SJSA1 (cell line): ENCODE results near the gene SLC25A23. TPM values are rescaled to one million over a fixed set of nuclear protein-coding genes. Genes with fewer than 3 reads are reported as not detected.
"Not testable (repeated sequence)": the region's sequence is repeated elsewhere in the genome, so short reads cannot be mapped to it uniquely, and the experiment has no call there.

Experiments used
- DNase-seq, 2 experiments: peaks; one replicate each; pipeline ENCODE4 v3.0.0-alpha.2; 2015 to 2020; ENCODE audit warnings: low spot score in 2 of 2, low read depth in 1 of 2
- H3K27ac ChIP-seq: fragments of 250-450 bp; sonication (Bioruptor Pico); 2 replicates; pipeline ENCODE4 v1.5.1; 2020; ENCODE audit warnings: mild to moderate bottlenecking, moderate library complexity
- H3K27me3 ChIP-seq: fragments of 250-450 bp; sonication (Bioruptor Pico); replicated peaks from 2 replicates; pipeline ENCODE4 v1.5.1; 2020; ENCODE audit warnings: mild to moderate bottlenecking, moderate library complexity
- H3K36me3 ChIP-seq: fragments of 250-450 bp; sonication (Bioruptor Pico); 2 replicates; pipeline ENCODE4 v1.5.1; 2020; ENCODE audit warnings: mild to moderate bottlenecking
- H3K4me1 ChIP-seq: fragments of 250-450 bp; sonication (Bioruptor Pico); replicated peaks from 2 replicates; pipeline ENCODE4 v1.6.1; 2021; ENCODE audit warnings: mild to moderate bottlenecking
- H3K4me3 ChIP-seq: fragments of 250-450 bp; sonication (Bioruptor Pico); 2 replicates; pipeline ENCODE4 v1.5.1; 2020; ENCODE audit warnings: mild to moderate bottlenecking
- H3K9me3 ChIP-seq: fragments of 250-450 bp; sonication (Bioruptor Pico); replicated peaks from 2 replicates; pipeline ENCODE4 v1.5.1; 2020; ENCODE audit warnings: mild to moderate bottlenecking
- total RNA-seq: library from RNA; depleted of rRNA; stranded (reverse); fragments of >200 nt; shearing (Covaris generic); gene quantifications from 2 replicates; pipeline ENCODE4 v1.2.3, GENCODE V29; 2014; rRNA removed

SLC25A23 gene
- total RNA-seq, 1 experiment from 2014 or later = 5.0 TPM

DNA sequence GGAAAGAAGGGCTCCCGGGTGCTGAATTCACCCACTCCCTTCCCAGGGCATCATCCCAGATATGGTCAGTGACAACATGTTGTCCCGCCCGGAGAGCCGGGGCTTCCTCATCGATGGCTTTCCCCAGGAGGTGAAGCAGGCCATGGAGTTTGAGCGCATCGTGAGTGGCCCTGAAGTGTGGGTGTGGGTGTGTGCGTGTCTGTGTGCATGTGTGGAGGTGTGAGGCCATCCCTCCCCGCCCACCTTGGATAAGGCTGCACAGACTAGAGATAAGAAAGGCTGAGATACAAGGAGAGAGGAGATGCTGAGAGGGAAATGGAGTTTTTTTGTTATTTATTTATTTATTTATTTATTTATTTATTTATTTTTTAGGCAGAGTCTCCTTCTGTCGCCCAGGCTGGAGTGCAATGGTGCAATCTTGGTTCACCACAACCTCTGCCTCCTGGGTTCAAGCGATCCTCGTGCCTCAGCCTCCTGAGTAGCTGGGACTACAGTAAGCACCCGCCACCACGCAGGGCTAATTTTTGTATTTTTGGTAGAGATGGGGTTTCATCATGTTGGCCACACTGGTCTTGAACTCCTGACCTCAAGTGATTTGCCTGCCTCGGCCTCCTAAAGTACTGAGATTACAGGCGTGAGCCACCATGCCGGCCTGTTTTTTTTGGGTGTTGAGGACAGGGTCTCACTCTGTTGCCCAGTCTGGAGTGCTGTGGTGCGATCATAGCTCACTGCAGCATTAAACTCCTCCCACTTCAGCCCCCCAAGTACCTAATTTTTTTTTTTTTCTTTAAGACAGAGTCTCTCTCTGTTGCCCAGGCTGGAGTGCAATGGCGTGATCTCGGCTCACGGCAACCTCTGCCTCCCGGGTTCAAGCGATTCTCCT, 59.3 kb downstream of the SLC25A23 start:
- H3K27me3 ChIP-seq, H3K27ac ChIP-seq: not testable (repeated sequence)

DNA sequence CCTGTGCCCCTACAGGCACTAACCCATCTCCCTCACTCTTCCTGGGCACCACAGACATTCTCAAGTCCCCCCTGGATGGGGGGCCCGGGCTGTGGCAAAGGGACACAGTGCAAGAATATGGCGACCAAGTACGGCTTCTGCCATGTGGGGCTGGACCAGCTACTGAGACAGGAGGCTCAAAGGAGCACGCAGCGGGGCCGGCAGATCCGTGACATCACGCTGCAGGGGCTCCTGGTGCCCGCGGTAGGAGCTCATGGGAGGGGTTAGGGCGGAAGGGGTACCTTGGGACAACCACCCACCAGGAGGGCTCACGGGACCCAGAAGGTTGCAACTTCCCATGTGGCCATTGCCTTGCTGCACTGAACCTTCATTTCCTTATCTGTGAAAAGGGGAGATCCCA, 63.3 kb downstream of the SLC25A23 start:
- H3K4me3 ChIP-seq = no peak overlapping the region
- H3K27me3 ChIP-seq = no peaks in the 10 kb centered on the region
- peaks cover 14% of the 10 kb centered on the region for H3K4me1 ChIP-seq
- H3K36me3 ChIP-seq = peaks cover 14% of the 10 kb centered on the region; the same call in 1 of the 2 replicates
- no peak for DNase-seq
- no peaks in the 10 kb centered on the region for H3K9me3 ChIP-seq
- no peak overlapping the region for H3K27ac ChIP-seq

More for the DNA sequence above, 59.3 kb downstream of the SLC25A23 start:
- not testable (repeated sequence) for H3K36me3 ChIP-seq, H3K4me1 ChIP-seq, DNase-seq, H3K4me3 ChIP-seq, H3K9me3 ChIP-seq

DNA sequence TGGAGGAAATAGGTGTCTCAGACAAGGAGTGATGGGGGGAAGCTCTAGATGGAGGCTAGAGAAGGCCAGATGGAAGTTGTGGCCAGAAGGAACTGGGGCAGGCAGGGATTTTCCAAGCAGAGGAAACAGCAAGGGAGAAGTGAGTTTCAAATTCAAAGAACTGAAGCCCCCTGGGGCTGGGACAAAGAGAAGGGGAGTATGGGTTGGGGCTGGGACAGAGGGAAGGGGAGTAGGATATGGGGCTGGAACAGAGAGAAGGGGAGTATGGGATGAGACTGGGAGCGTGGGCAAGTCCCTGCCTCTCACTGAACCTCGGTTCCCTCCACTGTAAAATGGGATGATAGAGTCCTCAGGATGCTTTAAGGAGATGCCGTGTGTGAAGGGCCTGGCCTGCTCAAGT, 64.8 kb downstream of the SLC25A23 start:
- no peaks in the 10 kb centered on the region for H3K9me3 ChIP-seq
- no peaks in the 10 kb centered on the region for H3K27me3 ChIP-seq
- H3K4me3 ChIP-seq = no peak overlapping the region
- H3K27ac ChIP-seq = no peak overlapping the region
- DNase-seq = no peak
- H3K4me1 ChIP-seq = peaks cover 14% of the 10 kb centered on the region
- H3K36me3 ChIP-seq = peaks cover 26% of the 10 kb centered on the region

DNA sequence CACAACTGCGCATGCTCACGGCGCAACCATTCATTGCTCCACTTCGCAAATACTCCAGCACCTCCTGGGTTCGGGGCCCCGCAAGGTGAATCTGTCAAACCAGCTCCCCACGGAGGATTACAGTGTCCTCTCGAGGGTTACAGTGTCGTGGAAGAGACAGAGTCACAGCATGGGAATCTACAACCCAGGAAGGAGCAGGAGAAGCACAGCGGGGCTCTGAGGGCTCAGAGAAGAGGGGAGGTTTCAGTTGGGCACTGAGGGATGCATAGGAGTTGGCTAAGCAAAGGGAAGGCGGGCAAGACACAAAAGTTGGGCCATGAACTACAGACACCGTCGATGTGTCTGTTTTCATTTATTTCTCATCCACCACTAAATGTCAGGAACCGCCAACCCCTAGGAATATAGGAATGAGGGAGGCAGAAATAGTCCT, 65.6 kb downstream of the SLC25A23 start:
- Histone ChIP-seq H3K27me3 (no peaks in the 10 kb centered on the region), H3K9me3 (no peaks in the 10 kb centered on the region), H3K4me1 (peaks cover 14% of the 10 kb centered on the region), H3K4me3 (peak overlapping the region; percentile 71), H3K27ac (peak overlapping the region; percentile 91), H3K36me3 (peaks cover 33% of the 10 kb centered on the region)
- no peak for DNase-seq

DNA sequence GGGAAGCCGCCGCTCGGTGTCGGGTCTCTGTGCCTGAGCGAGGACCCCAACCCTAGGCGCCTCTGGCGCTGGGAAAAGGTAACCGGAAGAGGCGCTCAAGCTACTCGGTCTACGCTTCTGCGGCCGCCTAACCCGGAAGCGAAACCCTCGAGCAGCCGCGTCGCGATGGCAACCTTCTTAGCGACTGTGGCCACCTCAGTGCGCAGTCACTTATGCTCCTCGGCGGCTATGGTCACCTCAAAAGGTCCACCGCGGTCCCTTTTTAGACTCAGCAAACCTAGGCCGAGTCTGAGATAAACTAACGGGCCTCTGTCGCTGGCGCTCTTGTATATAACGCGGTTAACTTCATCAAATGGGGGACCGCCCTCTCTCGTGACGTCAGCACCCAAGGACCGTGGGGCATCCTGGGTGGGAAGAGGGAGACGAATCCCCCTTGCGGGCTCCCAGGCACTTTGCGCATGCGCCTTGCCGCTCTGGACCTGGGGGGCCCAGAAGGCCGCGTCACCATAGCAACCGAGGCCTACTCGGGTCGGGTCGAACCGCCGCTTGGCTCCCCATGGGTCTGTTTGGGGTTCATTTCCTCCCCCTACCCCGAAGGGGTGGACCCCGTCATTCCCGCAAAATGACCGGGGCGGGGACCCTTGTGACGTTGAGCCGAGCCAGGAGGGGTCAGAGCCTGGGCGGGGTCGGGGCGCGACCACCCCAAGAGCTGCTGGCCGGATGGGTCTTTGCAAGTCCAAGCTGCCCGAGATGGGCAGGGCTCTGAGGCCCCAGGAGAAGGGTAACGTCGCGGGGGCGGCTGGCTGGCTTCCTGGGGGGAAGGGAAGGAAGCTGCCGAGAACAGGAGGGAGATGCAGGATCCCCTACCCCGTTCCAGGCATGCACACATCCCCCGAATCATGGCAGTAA, 66.3 kb downstream of the SLC25A23 start, which contains the start of gene GTF2F1:
Gene GTF2F1, minus strand, starts transcription at position 91 of the 909 bp plus-strand sequence. CDS start 169 bp downstream, outside the sequence.
- Histone ChIP-seq H3K4me1 (peaks cover 14% of the 10 kb centered on the region), H3K27ac (peak within 1 kb of the TSS; percentile 91), H3K4me3 (peak within 1 kb of the TSS; percentile 71), H3K36me3 (peaks cover 39% of the 10 kb centered on the region), H3K27me3 (no peaks in the 10 kb centered on the region), H3K9me3 (no peaks in the 10 kb centered on the region)
- peak; percentile 97 to 99 for DNase-seq

DNA sequence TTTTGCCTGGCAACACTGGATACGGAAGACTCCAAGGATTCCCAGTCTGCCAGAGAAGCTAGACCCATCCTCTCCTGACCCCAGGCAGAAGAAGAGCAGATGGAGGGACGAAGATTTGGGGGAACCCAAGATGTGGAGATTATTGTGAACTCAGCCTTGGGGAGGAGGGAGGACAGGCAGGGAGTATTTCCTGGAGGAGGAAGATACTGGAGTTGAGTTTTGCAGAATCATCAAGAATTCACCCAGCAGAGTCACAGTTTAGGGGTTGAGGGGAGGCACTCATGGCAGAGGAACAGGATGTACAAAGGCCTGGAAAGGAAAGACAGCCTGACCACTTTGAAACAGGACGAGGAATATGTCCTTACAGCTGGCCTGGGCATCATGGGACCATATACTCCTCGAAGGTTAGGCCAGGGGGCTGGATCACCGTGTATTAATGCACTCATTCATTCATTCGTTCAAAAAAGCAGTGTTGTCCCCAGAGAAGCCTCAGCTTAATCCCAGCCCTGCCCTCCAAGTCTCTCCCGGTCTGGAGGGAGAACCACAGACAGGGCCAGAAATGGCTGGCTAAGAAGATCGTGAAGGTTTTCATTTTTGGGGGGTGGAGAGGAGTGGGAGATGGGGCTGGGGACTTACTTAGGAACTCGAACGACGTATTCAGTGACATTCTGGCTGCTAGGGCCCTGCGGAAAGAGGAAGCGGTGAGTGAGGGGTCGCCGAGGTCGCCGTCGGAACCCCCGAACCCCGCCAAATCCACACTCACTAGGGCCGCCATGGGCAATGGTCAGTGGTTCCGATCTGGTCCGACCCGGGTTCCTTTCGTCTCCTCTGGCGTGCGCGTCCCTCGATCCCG, 67.1 kb downstream of the SLC25A23 start:
- H3K27ac ChIP-seq = peak overlapping the region; percentile 91
- DNase-seq = no peak
- H3K36me3 ChIP-seq = peaks cover 48% of the 10 kb centered on the region
- peak overlapping the region; percentile 71 for H3K4me3 ChIP-seq
- H3K27me3 ChIP-seq = no peaks in the 10 kb centered on the region
- H3K9me3 ChIP-seq = no peaks in the 10 kb centered on the region
- H3K4me1 ChIP-seq = peaks cover 14% of the 10 kb centered on the region

Other genes starting within 250 kb of the SLC25A23 start
- gene MLLT1, start 179.8 kb downstream of the SLC25A23 start, total RNA-seq = 9.1 and 13.4 TPM in 2 replicates
- not detected in 2 replicates for gene ACER1, start 126.2 kb downstream of the SLC25A23 start, total RNA-seq
- 106 and 118 TPM in 2 replicates for gene CLPP, start 98.3 kb downstream of the SLC25A23 start, total RNA-seq
- gene ALKBH7, start 87.0 kb downstream of the SLC25A23 start, total RNA-seq = 24.0 and 45.2 TPM in 2 replicates
- gene PSPN, start 83.9 kb downstream of the SLC25A23 start, total RNA-seq = 1.2 and 1.3 TPM in 2 replicates
- 35.6 and 46.9 TPM in 2 replicates for gene GTF2F1, start 66.6 kb downstream of the SLC25A23 start, total RNA-seq
- 66.3 and 129 TPM in 2 replicates for gene KHSRP, start 35.0 kb downstream of the SLC25A23 start, total RNA-seq
- gene SLC25A41, start 26.0 kb downstream of the SLC25A23 start, total RNA-seq = not detected in 2 replicates
- not detected in 2 replicates for gene CRB3, start 4.5 kb upstream of the SLC25A23 start, total RNA-seq
- gene DENND1C, start 22.0 kb upstream of the SLC25A23 start, total RNA-seq = not detected in 2 replicates
- gene TUBB4A, start 42.5 kb upstream of the SLC25A23 start, total RNA-seq = not detected in 2 replicates
- 16.3 and 18.2 TPM in 2 replicates for gene TNFSF9, start 71.2 kb upstream of the SLC25A23 start, total RNA-seq
- gene CD70, start 131.4 kb upstream of the SLC25A23 start, total RNA-seq = 122 and 128 TPM in 2 replicates
- gene TNFSF14, start 210.4 kb upstream of the SLC25A23 start, total RNA-seq = not detected in 2 replicates